B cell (primary cell): Measurements from ENCODE around the gene ICOS. TPM values are rescaled to one million over a fixed set of nuclear protein-coding genes. Genes with fewer than 3 reads are reported as not detected.

Source experiments
- ATAC-seq: fragments of 200-7000 bp; cut with Tn5 transposase; one replicate; pipeline ENCODE4 v1.10.0; 2021; ENCODE audit warnings: low read depth, mild to moderate bottlenecking, moderate number of reproducible peaks, moderate library complexity
- CTCF ChIA-PET: fragments of 350-600 bp; sonication (Branson Sonifier 250); formaldehyde crosslinking; loops from one replicate; lab custom pipeline; 2021; ENCODE audit warnings: antibody characterized with exemption, inconsistent platforms; lab: Charles Lee
- POLR2A ChIA-PET: fragments of 350-600 bp; sonication (Branson Sonifier 250); formaldehyde crosslinking; loops from one replicate; lab custom pipeline; 2021; ENCODE audit warnings: antibody characterized with exemption; lab: Charles Lee
- DNase-seq: peaks from one replicate; pipeline ENCODE4 v3.0.0; 2013
- H2AFZ ChIP-seq: 2 replicates; pipeline ENCODE4 v1.6.1; 2012; ENCODE audit warnings: mild to moderate bottlenecking, low read depth, low read length; ENCODE audit not compliant: insufficient read depth, poor library complexity, severe bottlenecking
- H3K27ac ChIP-seq, 2 donors: 1 replicate in 1 of 2; 2 replicates in 1 of 2; pipeline ENCODE4 v1.5.1; 2012 to 2013; ENCODE audit warnings: low read length in 2 of 2, mild to moderate bottlenecking in 2 of 2, moderate library complexity in 1 of 2
- H3K27me3 ChIP-seq, 4 experiments: fragments of 200-600 bp in 1 of 4; sonication (generic) in 1 of 4; replicated peaks in 1 of 4; 1 replicate in 2 of 4; 2 replicates in 2 of 4; pipeline versions ENCODE4 v1.6.1 to v1.7.0; 2013 to 2016; ENCODE audit warnings: low read length in 3 of 4, mild to moderate bottlenecking in 2 of 4, mixed read lengths in 1 of 4, moderate library complexity in 1 of 4; ENCODE audit not compliant: insufficient read depth in 4 of 4, control insufficient read depth in 3 of 4; ENCODE audit errors: control extremely low read depth in 1 of 4
- H3K36me3 ChIP-seq, 2 experiments: replicated peaks in 1 of 2; 1 replicate in 1 of 2; 2 replicates in 1 of 2; pipeline versions ENCODE4 v1.6.1 to v1.7.1; 2013; ENCODE audit warnings: low read length in 1 of 2; ENCODE audit not compliant: insufficient read depth in 2 of 2, control insufficient read depth in 1 of 2; ENCODE audit errors: control extremely low read depth in 1 of 2, extremely low read depth in 1 of 2
- H3K4me1 ChIP-seq, 2 donors: fragments of 200-600 bp in 1 of 2; sonication (generic) in 1 of 2; 1 replicate in 1 of 2; 2 replicates in 1 of 2; pipeline versions ENCODE4 v1.5.1 to v1.6.1; 2013 to 2017; ENCODE audit warnings: low read length in 2 of 2; ENCODE audit not compliant: control insufficient read depth in 2 of 2, insufficient read depth in 2 of 2
- H3K4me2 ChIP-seq: replicated peaks from 2 replicates; pipeline ENCODE3; 2012; ENCODE audit warnings: mild to moderate bottlenecking, low read depth, low read length; ENCODE audit not compliant: poor library complexity, severe bottlenecking
- H3K4me3 ChIP-seq, 5 experiments: fragments of 200-600 bp in 1 of 5; sonication (generic) in 1 of 5; 1 replicate in 3 of 5; 2 replicates in 2 of 5; pipeline versions ENCODE4 v1.5.1 to v1.7.0; 2011 to 2016; ENCODE audit warnings: low read length in 4 of 5, mild to moderate bottlenecking in 4 of 5, low read depth in 2 of 5, control low read depth in 1 of 5, moderate library complexity in 1 of 5; ENCODE audit not compliant: insufficient read depth in 1 of 5; ENCODE audit errors: control extremely low read depth in 1 of 5, extremely low read depth in 1 of 5
- H3K79me2 ChIP-seq: fragments of 200-600 bp; sonication (generic); one replicate; pipeline ENCODE4 v1.6.0; 2016; ENCODE audit warnings: low read length; ENCODE audit not compliant: control insufficient read depth, insufficient read depth
- H3K9ac ChIP-seq: fragments of 200-600 bp; sonication (generic); 2 replicates; pipeline ENCODE4 v1.6.1; 2017; ENCODE audit warnings: mild to moderate bottlenecking, low read length, moderate library complexity
- H3K9me3 ChIP-seq, 3 donors: one replicate each; pipeline versions ENCODE4 v1.6.1 to v1.7.1; 2013; ENCODE audit warnings: low read length in 2 of 3; ENCODE audit not compliant: control insufficient read depth in 2 of 3, insufficient read depth in 1 of 3; ENCODE audit errors: control extremely low read depth in 1 of 3
- H4K20me1 ChIP-seq: 2 replicates; pipeline ENCODE4 v1.6.0; 2012; ENCODE audit warnings: mild to moderate bottlenecking, low read length; ENCODE audit not compliant: insufficient read depth, control insufficient read depth, poor library complexity, severe bottlenecking
- H3K27ac Mint-ChIP-seq: one replicate; pipeline ENCODE4 v1.8.0; 2021; ENCODE audit warnings: mixed read lengths
- H3K27me3 Mint-ChIP-seq: one replicate; pipeline ENCODE4 v1.8.0; 2021; ENCODE audit warnings: mixed read lengths
- H3K4me1 Mint-ChIP-seq: one replicate; pipeline ENCODE4 v1.8.0; 2021; ENCODE audit warnings: mixed read lengths
- H3K4me3 Mint-ChIP-seq: one replicate; pipeline ENCODE4 v1.8.0; 2021; ENCODE audit warnings: mixed read lengths
- H3K9me3 Mint-ChIP-seq: one replicate; pipeline ENCODE4 v1.8.0; 2022; ENCODE audit warnings: mixed read lengths; ENCODE audit not compliant: insufficient read depth
- EZH2 ChIP-seq: IDR thresholded peaks from 2 replicates; pipeline ENCODE4 v1.6.1; 2012; ENCODE audit warnings: borderline replicate concordance, low read depth, mild to moderate bottlenecking, moderate library complexity, low read length; ENCODE audit not compliant: insufficient read depth, poor library complexity, severe bottlenecking
- WGBS: methylation state at CpG from one replicate; pipeline ENCODE4 v1.1.5; 2013; ENCODE audit warnings: missing lambda C conversion rate; ENCODE audit not compliant: insufficient coverage; 5-methylcytosine and 5-hydroxymethylcytosine counted together
- intact Hi-C: fragments of 100-400 bp; cut with micrococcal nuclease; formaldehyde crosslinking; loops from one replicate; pipeline ENCODE4 v1.10.0; 2022
- polyA minus RNA-seq: library from RNA; depleted of rRNA, polyadenylated mRNA; stranded (reverse); fragments of >200 nt; gene quantifications from 2 replicates; pipeline ENCODE4 v1.2.3, GENCODE V29; 2012
- polyA plus RNA-seq: library from polyadenylated mRNA; depleted of rRNA; stranded (reverse); fragments of >200 nt; gene quantifications from 2 replicates; pipeline ENCODE4 v1.2.3, GENCODE V29; 2012
- total RNA-seq, 2 donors: library from RNA; stranded (reverse); fragments of 120-200 nt in 1 of 2; gene quantifications; 1 replicate in 1 of 2; 2 replicates in 1 of 2; pipeline versions ENCODE4 v1.2.3 to v1.2.4, GENCODE V29; 2013 to 2022
- TF ChIP-seq, protein P1 (sequence below): fragments of 200-600 bp; IDR thresholded peaks from one replicate; pipeline ENCODE4 v1.8.0; 2022; ENCODE audit warnings: antibody characterized with exemption, mild to moderate bottlenecking

ICOS gene
- total RNA-seq (not detected in 2 replicates), polyA plus RNA-seq (0.21 and 1.5 TPM in 2 replicates), polyA minus RNA-seq (1.4 TPM in 1 of 2 replicates, not detected in the other)
- total RNA-seq (2013) = 0.07 TPM

DNA sequence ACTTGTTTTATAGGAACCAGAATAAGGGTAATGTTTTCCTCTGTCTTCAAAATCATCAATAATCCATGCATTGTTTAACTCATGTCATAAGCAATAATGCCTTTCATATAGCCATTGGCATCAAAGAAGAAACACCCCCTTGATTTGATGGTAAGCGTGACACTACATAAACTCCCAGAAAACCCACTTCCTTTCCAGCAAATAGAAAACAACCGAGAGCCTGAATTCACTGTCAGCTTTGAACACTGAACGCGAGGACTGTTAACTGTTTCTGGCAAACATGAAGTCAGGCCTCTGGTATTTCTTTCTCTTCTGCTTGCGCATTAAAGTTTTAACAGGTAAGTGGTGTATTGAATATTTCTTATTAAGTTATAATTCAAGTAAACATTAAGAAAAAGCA lies at the start of gene ICOS:
ICOS (plus strand) TSS at position 229 of the 400 bp plus-strand sequence; CDS start at position 281, 52 bp downstream.
- ChIA-PET POLR2A (no interaction called here), CTCF (no interaction called here)
- no peak within 1 kb of the TSS for H3K4me3 Mint-ChIP-seq
- Histone ChIP-seq H3K27me3 (peaks cover 0 to 2% (median 0%) of the 10 kb centered on the region in 4 experiments), H3K27ac (no peak within 1 kb of the TSS), H3K4me2 (no peak within 1 kb of the TSS), H4K20me1 (no peaks in the 10 kb centered on the region), H3K9ac (no peak within 1 kb of the TSS), H3K79me2 (no peaks in the 10 kb centered on the region), H3K9me3 (no peaks in the 10 kb centered on the region), H2AFZ (no peak within 1 kb of the TSS), H3K36me3 (no peaks in the 10 kb centered on the region), H3K4me3 (peak within 1 kb of the TSS in 1 of 5 experiments; percentile 25), H3K4me1 (no peaks in the 10 kb centered on the region)
- intact Hi-C loops = no loop called here
- H3K9me3 Mint-ChIP-seq = no peaks in the 10 kb centered on the region
- no peak within 1 kb of the TSS for H3K27ac Mint-ChIP-seq
- H3K4me1 Mint-ChIP-seq = no peaks in the 10 kb centered on the region
- TF ChIP-seq, protein P1, sequence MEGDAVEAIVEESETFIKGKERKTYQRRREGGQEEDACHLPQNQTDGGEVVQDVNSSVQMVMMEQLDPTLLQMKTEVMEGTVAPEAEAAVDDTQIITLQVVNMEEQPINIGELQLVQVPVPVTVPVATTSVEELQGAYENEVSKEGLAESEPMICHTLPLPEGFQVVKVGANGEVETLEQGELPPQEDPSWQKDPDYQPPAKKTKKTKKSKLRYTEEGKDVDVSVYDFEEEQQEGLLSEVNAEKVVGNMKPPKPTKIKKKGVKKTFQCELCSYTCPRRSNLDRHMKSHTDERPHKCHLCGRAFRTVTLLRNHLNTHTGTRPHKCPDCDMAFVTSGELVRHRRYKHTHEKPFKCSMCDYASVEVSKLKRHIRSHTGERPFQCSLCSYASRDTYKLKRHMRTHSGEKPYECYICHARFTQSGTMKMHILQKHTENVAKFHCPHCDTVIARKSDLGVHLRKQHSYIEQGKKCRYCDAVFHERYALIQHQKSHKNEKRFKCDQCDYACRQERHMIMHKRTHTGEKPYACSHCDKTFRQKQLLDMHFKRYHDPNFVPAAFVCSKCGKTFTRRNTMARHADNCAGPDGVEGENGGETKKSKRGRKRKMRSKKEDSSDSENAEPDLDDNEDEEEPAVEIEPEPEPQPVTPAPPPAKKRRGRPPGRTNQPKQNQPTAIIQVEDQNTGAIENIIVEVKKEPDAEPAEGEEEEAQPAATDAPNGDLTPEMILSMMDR = no peak
- TF ChIP-seq EZH2 = no peak
- no peak for ATAC-seq
- H3K27me3 Mint-ChIP-seq = peaks cover 13% of the 10 kb centered on the region
- DNase-seq = no peak
- 38% methylated on average over 4 of the region's 5 CpGs for WGBS

DNA sequence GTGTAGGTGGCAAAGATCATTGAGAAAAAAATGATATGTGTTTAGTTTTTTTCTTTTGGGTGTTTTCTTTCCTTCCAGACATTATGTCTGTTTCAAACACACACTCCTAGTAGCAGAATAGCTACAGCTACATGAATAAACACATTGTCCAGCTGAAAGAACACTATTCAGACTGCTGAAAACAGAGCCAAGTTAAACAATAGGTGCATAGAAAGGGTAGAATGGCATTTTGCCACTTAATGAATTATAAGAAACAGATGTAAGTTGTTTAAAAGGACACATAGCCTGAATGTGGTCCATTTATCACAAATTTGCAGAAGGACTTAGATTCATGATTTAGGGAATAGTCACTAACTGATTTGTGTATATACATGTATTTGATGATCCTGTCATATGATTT lies 48.9 kb upstream of the ICOS start:
- no peaks in the 10 kb centered on the region for H4K20me1 ChIP-seq
- peaks cover 0 to 10% (median 2%) of the 10 kb centered on the region in 4 experiments for H3K27me3 ChIP-seq
- H3K4me1 Mint-ChIP-seq = no peaks in the 10 kb centered on the region
- no peak overlapping the region for H2AFZ ChIP-seq
- no peak overlapping the region for H3K4me2 ChIP-seq
- H3K27me3 Mint-ChIP-seq = peaks cover 23% of the 10 kb centered on the region
- ChIA-PET CTCF (no interaction called here), POLR2A (no interaction called here)
- H3K27ac Mint-ChIP-seq = no peak overlapping the region
- H3K36me3 ChIP-seq = no peaks in the 10 kb centered on the region
- H3K9me3 ChIP-seq = no peaks in the 10 kb centered on the region
- no peaks in the 10 kb centered on the region for H3K79me2 ChIP-seq
- no peak for DNase-seq
- no peak for ATAC-seq
- H3K9me3 Mint-ChIP-seq = no peaks in the 10 kb centered on the region
- TF ChIP-seq EZH2 = no peak
- TF ChIP-seq, protein P1 = no peak
- H3K4me1 ChIP-seq = no peaks in the 10 kb centered on the region
- H3K27ac ChIP-seq = no peak overlapping the region
- no peak overlapping the region for H3K9ac ChIP-seq
- no peak overlapping the region for H3K4me3 Mint-ChIP-seq
- H3K4me3 ChIP-seq = no peak overlapping the region
- intact Hi-C loops = no loop called here
